Gastrocnemius medialis (tissue), 4 donors: ENCODE measurements around the gene SLC9A1. TPM values are rescaled to one million over a fixed set of nuclear protein-coding genes. Genes with fewer than 3 reads are reported as not detected.

Experiments
- ATAC-seq, 2 donors: fragments of 150-250 bp; one replicate each; pipeline ENCODE4 v1.9.1; 2016
- DNase-seq, 2 donors: peaks; one replicate each; pipeline ENCODE4 v3.0.0-alpha.2; 2019
- H3K27ac ChIP-seq, 4 donors: fragments of 200-600 bp; sonication (generic); 1 replicate in 1 of 4; 2 replicates in 3 of 4; pipeline ENCODE4 v1.5.1; 2016 to 2018; ENCODE audit warnings: mild to moderate bottlenecking in 2 of 4, moderate library complexity in 1 of 4
- H3K27me3 ChIP-seq, 3 donors: fragments of 200-600 bp; sonication (generic) in 2 of 3; 1 replicate in 1 of 3; 2 replicates in 2 of 3; pipeline versions ENCODE4 v1.5.1 to v1.6.0; 2016 to 2019; ENCODE audit warnings: mild to moderate bottlenecking in 1 of 3, moderate library complexity in 1 of 3
- H3K36me3 ChIP-seq, 2 donors: fragments of 200-600 bp; sonication (generic) in 1 of 2; one replicate each; pipeline ENCODE4 v1.5.1; 2017 to 2018
- H3K4me1 ChIP-seq, 2 donors: fragments of 200-600 bp; sonication (generic) in 1 of 2; one replicate each; pipeline ENCODE4 v1.5.1; 2016 to 2017; ENCODE audit warnings: mild to moderate bottlenecking in 2 of 2
- H3K4me3 ChIP-seq, 4 donors: fragments of 200-600 bp; sonication (generic) in 3 of 4; 1 replicate in 1 of 4; 2 replicates in 3 of 4; pipeline ENCODE4 v1.5.1; 2016 to 2019; ENCODE audit warnings: mild to moderate bottlenecking in 2 of 4
- H3K9me3 ChIP-seq, 3 donors: fragments of 200-600 bp; sonication (generic) in 2 of 3; 1 replicate in 1 of 3; 2 replicates in 2 of 3; pipeline ENCODE4 v1.5.1; 2016 to 2019
- POLR2A ChIP-seq, 2 donors: fragments of 450-650 bp; IDR thresholded peaks; one replicate each; pipeline ENCODE4 v1.6.1; 2017; ENCODE audit warnings: antibody characterized with exemption in 2 of 2, mild to moderate bottlenecking in 2 of 2, moderate library complexity in 2 of 2
- in situ Hi-C, 4 donors: fragments of 200-750 bp; cut with MboI; loops; one replicate each; pipeline versions ENCODE4 v1.15.0 to v1.8.0; 2017; ENCODE audit warnings: low sequenced_read_pairs in 4 of 4
- intact Hi-C: fragments of 100-400 bp; cut with DNase I; formaldehyde crosslinking; loops from one replicate; pipeline ENCODE4 v1.15.1; 2023; ENCODE audit warnings: low total_unique reads
- total RNA-seq, 4 donors: library from RNA; depleted of rRNA; stranded (reverse); fragments of >200 nt; gene quantifications; one replicate each; pipeline versions ENCODE4 v1.1.0 to v1.2.3, GENCODE V29; 2016
- TF ChIP-seq, protein P1 (sequence below), 5 experiments: fragments of 450-650 bp in 3 of 5; fragments of 200-600 bp in 2 of 5; sonication (generic) in 2 of 5; IDR thresholded peaks in 4 of 5; conservative IDR thresholded peaks in 1 of 5; 1 replicate in 4 of 5; 2 replicates in 1 of 5; pipeline ENCODE4 v1.5.1; 2016 to 2019; ENCODE audit warnings: antibody characterized with exemption in 5 of 5, mild to moderate bottlenecking in 3 of 5, moderate library complexity in 3 of 5

Gene SLC9A1
- 1 to 10 TPM; 2.5 to 4.3 (median 3.7) TPM for total RNA-seq

DNA sequence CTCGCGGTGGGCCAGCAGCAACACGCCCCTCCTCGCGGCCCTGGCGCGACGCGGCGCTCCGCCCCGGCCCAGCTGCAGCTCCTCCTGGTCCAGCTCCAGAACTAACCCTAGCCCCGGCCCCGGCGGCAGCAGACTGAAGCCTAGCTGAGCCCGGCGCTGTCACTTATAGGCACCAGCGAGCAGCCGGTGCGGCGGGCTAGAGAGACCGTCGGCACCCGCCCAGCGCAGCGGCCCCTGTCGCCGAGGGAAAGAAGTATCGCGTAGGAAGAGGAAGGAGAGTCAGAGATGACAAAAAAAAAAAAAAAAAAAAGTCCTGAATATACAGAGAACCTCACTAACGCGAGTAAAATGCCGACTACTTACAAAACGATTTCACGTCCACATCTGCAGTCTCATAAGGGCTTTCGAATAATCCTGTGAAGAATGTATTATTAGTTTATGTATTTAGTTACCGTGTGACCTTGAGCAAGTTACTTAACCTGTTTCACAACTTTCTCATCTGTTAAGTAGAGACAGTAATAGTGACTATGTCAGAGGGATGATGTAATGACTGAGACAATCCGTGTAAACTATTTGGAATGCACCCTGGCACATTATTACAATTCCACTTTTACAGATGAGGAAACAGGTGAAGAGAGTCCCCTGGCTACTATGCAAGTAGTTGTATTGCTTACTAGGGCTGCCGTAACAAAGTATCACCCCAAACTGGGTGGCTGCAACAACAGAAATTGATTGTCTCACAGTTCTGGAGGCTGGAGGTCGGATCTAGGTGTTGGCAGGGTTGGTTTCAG lies at the start of gene SLC9A1:
SLC9A1 (minus strand) TSS at position 135 of the 791 bp plus-strand sequence. CDS start 791 bp downstream, outside the sequence.
- no peaks in the 10 kb centered on the region for H3K27me3 ChIP-seq
- peak within 1 kb of the TSS; percentile 86 to 92 (median 90) for H3K27ac ChIP-seq
- DNase-seq (peak; percentile 90 to 94), ATAC-seq (peak; percentile 88 to 93)
- H3K4me1 ChIP-seq, result peaks cover 47 to 50% of the 10 kb centered on the region in 2 donors
- H3K4me3 ChIP-seq, result peak within 1 kb of the TSS; percentile 64 to 77 (median 69)
- no peaks in the 10 kb centered on the region for H3K36me3 ChIP-seq
- TF ChIP-seq POLR2A (IDR thresholded peaks at IDR 0.05), result peak; percentile 99 to 100
- TF ChIP-seq, protein P1, sequence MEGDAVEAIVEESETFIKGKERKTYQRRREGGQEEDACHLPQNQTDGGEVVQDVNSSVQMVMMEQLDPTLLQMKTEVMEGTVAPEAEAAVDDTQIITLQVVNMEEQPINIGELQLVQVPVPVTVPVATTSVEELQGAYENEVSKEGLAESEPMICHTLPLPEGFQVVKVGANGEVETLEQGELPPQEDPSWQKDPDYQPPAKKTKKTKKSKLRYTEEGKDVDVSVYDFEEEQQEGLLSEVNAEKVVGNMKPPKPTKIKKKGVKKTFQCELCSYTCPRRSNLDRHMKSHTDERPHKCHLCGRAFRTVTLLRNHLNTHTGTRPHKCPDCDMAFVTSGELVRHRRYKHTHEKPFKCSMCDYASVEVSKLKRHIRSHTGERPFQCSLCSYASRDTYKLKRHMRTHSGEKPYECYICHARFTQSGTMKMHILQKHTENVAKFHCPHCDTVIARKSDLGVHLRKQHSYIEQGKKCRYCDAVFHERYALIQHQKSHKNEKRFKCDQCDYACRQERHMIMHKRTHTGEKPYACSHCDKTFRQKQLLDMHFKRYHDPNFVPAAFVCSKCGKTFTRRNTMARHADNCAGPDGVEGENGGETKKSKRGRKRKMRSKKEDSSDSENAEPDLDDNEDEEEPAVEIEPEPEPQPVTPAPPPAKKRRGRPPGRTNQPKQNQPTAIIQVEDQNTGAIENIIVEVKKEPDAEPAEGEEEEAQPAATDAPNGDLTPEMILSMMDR (IDR thresholded peaks at IDR 0.05 in 4 of 5, conservative IDR thresholded peaks at IDR 0.05 in 1 of 5), result peak; percentile 64 to 78 (median 75)
- no peaks in the 10 kb centered on the region for H3K9me3 ChIP-seq
- intact Hi-C loops, result loop anchor here (1.0 to 5.0 kb wide), 3 partner anchors 43 to 677 kb away; partner anchors contain the start of genes PPP1R8 and WDTC1
- in situ Hi-C loops, result loop anchor here in 2 of 4 donors (5.0 kb wide), 2 partner anchors 38 to 43 kb away; no protein-coding TSS in a partner anchor

DNA sequence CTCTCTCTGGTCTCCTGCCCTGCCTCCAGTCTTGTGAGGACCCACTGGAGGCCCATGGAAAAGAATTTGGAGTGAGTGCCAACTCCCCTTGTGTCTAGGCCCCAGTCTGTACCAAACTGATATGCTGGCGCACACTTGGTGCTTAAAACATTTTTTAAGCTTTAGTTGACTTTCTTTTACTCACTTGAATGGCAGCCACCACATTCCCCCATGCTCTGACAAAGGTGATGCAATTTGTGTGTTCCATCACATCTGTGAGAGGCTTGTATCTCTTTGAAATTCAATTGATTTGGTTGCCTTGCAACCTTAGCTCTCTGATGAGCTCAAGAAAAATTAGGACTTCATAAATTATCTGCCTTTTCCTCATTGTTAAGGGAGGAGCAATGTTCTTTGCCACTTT lies 49.0 kb upstream of the SLC9A1 start:
- Histone ChIP-seq H3K36me3 (no peaks in the 10 kb centered on the region), H3K4me1 (no peaks in the 10 kb centered on the region), H3K9me3 (no peaks in the 10 kb centered on the region), H3K27me3 (no peaks in the 10 kb centered on the region), H3K4me3 (no peak overlapping the region), H3K27ac (no peak overlapping the region)
- in situ Hi-C loops, result loop anchor here in 1 of 4 donors (10.0 kb wide), 1 partner anchor 71 kb away; no protein-coding TSS in a partner anchor
- intact Hi-C loops, result no loop called here
- TF ChIP-seq, protein P1 (IDR thresholded peaks at IDR 0.05 in 4 of 5, conservative IDR thresholded peaks at IDR 0.05 in 1 of 5), result no peak
- TF ChIP-seq POLR2A (IDR thresholded peaks at IDR 0.05), result no peak
- DNase-seq (no peak), ATAC-seq (no peak)

DNA sequence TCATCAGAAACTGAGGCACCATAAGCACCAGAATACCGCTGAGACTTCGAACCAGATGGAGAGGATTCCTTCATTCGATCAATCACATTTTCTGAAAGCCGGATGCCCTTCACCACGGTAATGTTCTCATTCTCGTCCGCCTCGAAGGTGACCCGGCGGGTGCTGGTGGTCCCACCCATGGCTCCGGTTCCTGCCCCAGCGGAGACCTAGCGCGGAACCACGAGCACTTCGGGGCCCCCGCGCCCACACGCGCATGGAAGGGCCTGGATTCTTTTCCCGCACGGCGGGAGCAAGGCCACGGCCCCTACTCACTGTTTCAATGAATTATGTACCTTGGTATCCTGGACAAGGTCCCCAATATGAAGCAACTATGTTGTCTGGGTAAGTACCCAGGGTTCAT lies 46.4 kb upstream of the SLC9A1 start:
- ATAC-seq (no peak), DNase-seq (no peak)
- H3K9me3 ChIP-seq, result no peaks in the 10 kb centered on the region
- no peak overlapping the region for H3K4me3 ChIP-seq
- no peaks in the 10 kb centered on the region for H3K36me3 ChIP-seq
- intact Hi-C loops (no loop called here), in situ Hi-C loops (loop anchor here in 1 of 4 donors (10.0 kb wide), 1 partner anchor 74 kb away; no protein-coding TSS in a partner anchor)
- no peaks in the 10 kb centered on the region for H3K4me1 ChIP-seq
- H3K27ac ChIP-seq, result no peak overlapping the region
- H3K27me3 ChIP-seq, result no peaks in the 10 kb centered on the region
- TF ChIP-seq POLR2A (IDR thresholded peaks at IDR 0.05), result no peak
- TF ChIP-seq, protein P1 (IDR thresholded peaks at IDR 0.05 in 4 of 5, conservative IDR thresholded peaks at IDR 0.05 in 1 of 5), result no peak

DNA sequence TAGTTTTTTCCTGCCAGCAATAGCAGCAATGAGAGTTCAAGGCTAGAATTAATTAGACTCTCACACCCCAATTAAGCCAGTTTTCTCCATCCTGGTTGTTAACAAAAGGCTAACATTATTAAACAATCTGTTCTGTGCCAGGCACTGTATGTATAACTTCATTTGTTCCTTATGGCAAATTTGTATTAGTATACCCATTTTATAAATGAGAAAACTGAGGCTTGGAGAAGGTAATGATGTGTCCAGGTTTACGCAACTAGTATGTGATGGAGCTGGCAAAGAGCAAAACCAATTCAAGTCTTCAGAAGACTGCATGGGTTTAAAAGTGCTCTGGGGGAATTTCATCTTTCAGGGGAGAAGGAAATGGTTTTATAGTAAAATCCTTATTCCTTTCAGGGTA lies 38.3 kb upstream of the SLC9A1 start:
- intact Hi-C loops, result no loop called here
- DNase-seq (no peak), ATAC-seq (no peak)
- no peaks in the 10 kb centered on the region for H3K27me3 ChIP-seq
- H3K4me3 ChIP-seq, result no peak overlapping the region
- TF ChIP-seq, protein P1 (IDR thresholded peaks at IDR 0.05 in 4 of 5, conservative IDR thresholded peaks at IDR 0.05 in 1 of 5), result no peak
- TF ChIP-seq POLR2A (IDR thresholded peaks at IDR 0.05), result no peak
- H3K4me1 ChIP-seq, result no peaks in the 10 kb centered on the region
- H3K9me3 ChIP-seq, result no peaks in the 10 kb centered on the region
- H3K27ac ChIP-seq, result no peak overlapping the region
- in situ Hi-C loops, result loop anchor here in 1 of 4 donors (10.0 kb wide), 1 partner anchor 92 kb away; no protein-coding TSS in a partner anchor
- H3K36me3 ChIP-seq, result no peaks in the 10 kb centered on the region
